IPS DF 4.7 (cell line): ENCODE results near the gene TRIAP1.

Experiments
- DNase-seq: peaks from one replicate; pipeline ENCODE4 v3.0.0-alpha.2; 2013; ENCODE audit warnings: low spot score; ENCODE audit errors: extremely low read depth

Gene TRIAP1

DNA sequence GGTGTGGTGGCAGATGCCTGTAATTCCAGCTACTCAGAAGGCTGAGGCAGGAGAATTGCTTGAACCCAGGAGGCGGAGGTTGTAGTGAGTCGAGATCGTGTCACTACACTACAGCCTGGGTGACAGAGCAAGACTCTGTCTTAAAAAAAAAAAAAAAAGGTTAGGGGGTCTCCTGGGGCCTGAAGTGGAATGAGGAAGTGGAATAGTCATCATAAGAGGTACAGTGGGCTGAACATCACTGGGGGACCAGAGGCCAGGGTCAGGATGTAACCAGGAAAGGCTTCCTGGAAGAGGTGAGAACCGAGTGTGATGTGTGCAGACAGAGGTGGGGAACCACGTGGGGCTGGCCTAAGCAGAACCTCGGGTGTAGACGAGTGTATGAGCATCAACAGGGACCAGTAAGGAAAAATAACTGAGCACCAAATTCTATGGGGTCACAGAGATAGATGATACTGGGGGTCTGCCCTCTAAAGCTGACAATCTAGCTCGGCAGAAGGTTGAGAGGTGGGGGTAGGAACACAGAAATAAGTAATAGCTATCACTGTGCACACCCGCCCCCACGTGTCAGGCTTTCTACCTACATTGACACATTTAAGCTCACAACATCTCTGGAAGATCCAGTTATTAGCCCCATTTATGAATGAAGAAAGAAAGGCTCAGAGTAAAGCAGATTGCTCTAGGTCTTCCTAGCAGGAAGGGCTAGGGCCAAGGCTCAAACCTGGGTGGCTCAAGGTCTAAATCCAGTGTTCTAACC, 13.2 kb downstream of the TRIAP1 start:
- DNase-seq: no peak

DNA sequence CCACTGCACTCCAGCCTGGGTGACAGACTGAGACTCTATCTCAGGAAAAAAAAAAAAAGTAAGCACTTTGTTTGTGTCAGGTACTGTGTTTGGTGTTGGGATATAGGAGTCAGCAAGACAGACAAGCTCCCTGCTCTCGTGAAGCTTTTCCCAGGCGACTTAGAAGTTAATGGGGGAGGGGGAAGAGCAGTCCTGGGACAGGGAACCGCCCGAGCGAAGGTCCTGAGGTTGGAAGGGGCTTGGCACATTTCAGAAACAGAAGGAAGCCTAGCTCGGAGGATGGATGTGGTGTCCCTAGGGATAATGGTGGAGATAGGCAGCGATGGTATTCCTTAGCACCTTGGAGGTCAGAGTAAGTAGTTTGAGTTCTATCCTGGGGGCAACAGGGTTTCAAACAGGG, 16.8 kb downstream of the TRIAP1 start:
- DNase-seq: no peak

DNA sequence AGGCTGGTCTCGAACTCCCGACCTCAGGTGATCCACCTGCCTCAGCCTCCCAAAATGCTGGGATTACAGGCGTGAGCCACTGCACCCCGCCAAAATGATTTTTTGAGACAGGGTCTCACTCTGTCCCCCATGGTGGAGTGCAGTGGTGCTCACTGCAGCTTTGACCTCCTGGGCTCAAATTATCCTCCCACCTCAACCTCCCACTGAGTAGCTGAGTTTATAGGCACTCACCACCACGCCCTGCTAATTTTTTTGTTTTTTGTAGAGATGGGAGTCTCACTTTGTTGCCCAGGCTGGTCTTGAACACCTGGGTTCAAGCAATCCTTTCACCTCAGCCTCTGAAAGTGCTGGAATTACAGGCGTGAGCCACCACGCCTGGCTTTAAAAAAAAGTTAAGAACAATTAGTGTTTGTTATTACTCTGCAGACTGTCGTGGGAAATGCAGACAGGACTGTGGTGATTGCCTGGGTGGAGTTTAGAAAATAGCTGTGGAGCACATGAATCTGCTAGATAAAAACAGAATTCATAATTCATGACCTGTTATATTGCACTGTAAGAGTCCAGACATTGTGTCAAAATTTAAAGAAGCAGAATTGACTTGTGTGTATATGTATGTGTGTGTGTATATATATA, 17.5 kb downstream of the TRIAP1 start:
- DNase-seq: no peak

DNA sequence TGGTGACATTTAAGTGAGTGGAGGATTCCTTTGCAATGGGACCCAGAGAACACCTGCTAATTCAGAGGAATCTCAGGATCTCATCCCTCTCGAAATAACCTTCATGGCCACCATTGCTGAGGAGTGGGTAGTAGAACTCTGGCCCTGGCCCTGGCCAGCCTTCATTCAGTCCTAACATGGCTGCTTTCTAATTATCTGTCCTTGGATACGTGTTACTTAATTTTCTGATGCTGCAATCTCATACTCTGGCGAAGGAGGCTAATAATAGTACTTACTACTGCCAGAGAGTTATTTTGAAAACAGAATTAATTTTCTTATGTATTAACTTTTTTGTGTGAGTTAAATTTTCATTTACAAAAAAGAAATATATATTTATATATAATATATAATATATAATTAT, 20.4 kb downstream of the TRIAP1 start:
- DNase-seq: no peak

DNA sequence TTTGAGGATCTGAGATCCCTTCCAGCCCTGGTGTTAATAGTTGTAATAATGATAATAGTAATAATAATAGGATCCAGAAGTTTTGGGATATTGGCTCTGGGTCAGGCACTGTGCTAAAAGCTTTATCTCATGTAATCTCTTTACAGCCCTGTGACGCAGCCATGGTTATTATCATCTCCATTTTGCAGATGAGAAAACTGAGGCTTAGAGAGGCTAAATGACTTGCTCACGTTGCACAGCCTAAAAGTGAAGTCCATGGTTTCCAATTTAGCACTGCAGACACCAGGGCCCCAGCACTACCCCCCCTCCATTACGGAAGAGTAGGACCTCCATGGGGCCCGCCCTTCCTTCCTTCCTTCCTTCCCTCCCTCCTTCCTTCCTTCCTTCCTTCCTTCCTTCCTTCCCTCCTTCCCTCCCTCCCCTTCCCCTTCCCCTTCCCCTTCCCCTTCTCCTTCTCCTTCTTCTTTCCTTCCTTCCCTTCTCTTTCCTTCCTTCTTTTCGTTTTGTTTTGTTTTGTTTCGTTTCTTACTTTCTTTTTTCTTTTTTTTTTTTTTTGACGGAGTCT, 23.2 kb downstream of the TRIAP1 start:
- no peak for DNase-seq

DNA sequence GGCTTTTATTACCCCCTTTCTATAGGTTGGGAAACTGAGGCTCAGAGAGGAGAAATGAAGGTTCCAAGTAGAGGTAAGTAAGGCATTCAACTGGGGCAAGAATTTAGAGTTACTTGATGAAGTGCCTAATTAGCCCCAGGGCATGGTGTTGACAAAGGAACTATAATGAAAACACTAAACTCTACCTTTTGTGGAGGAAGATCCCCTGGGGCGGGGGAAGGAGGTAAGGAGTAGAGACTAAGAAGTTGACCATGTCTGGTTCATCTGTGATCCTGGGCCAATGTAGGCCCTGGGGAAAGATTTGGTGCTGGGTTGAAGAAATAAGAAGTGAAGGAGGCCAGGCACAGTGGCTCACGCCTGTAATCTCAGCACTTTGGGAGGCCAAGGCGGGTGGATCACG, 24.5 kb downstream of the TRIAP1 start:
- DNase-seq: no peak

DNA sequence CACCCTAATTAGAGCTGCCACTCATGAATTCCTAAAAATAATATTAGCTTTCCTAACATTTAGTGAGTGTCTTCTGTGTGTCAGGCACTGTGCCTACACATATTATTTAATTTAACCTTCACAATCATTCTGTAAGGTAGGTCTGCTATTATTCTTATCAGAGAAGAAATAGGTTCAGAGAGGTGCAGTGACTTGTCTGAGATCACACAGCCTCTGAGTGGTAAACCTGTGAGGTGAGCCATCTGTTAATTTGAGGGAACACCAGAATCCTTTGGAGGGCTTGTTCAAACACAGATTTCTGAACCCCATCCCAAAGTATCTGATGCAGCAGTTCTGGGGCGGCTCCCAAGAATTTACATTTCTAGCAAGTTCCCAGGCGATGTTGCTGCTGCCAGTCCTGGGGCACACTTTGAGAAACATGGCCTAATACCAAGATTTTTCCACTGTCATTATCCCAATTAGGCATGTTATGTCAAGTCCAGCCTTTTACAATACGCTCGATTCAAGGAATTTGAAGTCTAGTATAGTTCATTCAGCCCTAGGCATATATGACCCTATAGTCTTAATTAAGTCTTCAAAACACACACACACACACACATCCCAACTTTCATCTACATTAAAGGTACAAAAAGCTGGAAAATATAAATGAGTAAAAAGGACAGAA, 28.1 kb downstream of the TRIAP1 start:
- no peak for DNase-seq

DNA sequence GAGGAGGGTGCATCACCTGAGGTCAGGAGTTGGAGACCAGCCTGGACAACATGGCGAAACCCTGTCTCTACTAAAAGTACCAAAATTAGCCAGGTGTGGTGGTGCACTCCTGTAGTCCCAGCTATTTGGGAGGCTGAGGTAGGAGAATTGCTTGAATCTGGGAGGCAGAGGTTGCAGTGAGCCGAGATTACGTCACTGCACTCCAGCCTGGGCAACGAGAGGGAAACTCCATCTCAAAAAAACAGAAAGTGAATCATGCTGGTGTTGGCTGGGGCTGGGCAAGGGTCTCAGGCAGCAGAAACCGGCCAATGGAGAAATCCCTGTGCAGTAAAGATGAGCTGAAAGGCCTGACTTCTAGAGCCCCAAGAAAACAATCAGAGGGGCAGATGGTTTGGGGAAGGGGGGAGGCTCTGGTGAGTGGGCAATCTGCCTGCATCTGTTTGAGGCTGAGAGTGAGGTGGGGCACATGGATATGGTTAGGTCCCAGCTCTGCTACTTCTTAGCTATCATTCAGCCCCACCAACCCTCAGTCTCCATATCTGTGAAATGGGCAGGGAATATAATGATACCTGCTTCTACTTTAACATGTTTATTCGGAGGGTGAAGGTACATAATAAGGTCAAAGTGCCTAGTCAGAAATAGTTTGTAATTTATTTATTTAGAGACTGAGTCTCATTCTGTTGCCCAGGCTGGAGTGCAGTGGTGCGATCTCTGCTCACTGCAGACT, 29.5 kb downstream of the TRIAP1 start:
- no peak for DNase-seq

DNA sequence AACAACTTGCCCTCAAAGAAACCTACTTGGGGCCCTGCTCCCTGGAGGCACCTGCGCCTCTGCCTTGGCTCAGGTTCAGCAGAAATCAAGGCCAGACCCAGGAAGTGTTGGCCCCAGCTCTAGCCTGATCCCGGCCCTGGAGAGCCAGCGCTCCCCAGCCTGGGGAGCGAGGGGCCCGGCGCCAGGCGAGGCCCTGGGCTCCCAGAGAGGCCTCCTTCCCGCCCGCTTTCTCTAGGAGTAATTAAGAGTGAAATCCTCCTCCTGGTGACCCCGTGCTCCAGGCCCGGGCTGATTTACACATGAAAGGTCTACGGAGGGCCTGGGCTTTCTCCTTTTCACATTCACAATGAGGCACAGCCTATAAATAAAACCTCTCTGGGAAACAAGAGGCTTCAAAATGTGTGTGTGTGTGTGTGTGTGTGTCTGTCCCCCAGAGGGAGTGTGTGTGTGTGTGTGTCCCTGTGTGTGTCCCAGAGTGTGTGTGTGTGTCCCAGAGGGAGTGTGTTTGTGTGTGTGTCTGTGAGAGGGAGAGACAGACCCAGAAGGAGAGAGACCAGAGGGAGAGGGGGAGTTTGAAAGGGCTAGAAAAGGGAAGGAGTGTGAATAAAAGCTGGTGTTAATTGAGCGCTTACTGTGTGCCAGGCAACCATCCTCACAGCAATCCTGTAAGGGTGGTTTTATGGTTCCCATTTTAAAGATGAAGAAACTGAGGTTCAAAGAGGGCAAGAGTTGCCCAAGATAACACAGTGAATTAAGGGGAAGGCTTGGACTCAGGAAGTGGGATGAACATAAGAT, 32.1 kb downstream of the TRIAP1 start:
- DNase-seq: peak; percentile 81

DNA sequence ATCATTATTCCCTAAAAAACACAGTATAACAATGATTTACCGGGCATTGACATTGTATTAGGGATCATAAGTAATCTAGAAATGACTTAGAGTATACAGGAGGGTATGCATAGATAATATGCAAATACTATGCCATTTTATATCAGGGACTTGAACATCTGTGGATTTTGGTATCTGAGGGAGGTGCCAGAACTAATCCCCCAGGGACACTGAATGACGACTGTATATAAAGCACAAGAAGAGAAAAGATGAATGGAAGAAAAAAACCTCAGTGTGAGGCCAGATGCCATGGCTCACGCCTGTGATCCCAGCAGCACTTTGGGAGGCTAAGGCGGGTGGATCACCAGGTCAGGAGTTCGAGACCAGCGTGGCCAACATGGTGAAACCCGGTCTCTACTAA, 33.8 kb downstream of the TRIAP1 start:
- DNase-seq: no peak

DNA sequence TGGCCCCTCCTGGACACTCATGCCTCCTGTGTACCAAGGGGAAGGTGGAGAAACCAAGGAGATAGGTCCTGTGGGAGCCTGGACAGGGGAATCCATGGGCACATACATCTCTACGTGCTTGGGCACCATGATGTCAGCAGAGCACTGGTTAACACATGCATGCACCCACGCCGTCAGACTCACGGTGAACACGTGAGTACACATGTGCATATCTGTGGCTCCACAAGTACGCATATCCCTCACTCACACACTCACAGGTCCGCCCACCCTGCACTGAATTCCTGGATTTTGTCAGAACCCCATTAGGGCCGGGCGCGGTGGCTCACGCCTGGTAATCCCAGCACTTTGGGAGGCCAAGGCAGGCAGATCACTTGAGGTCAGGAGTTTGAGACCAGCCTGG, 37.4 kb downstream of the TRIAP1 start:
- no peak for DNase-seq

DNA sequence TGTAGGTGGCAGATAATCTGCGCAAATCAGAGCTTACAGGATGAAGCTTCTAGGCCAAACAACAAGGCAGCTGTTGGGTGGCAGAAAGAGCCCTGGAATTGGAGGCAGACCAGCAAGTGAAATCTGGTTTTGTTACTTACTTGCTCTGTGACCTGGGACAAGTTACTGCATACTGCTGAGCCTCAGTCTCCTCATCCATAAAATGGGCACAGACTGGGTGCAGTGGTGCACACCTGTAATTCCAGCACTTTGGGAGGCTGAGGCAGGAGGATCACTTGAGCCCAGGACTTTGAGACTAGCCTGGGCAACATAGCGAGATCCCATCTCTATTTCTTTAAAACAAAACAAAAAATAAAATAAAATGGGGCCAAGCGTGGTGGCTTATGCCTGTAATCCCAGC, 39.6 kb downstream of the TRIAP1 start:
- no peak for DNase-seq

DNA sequence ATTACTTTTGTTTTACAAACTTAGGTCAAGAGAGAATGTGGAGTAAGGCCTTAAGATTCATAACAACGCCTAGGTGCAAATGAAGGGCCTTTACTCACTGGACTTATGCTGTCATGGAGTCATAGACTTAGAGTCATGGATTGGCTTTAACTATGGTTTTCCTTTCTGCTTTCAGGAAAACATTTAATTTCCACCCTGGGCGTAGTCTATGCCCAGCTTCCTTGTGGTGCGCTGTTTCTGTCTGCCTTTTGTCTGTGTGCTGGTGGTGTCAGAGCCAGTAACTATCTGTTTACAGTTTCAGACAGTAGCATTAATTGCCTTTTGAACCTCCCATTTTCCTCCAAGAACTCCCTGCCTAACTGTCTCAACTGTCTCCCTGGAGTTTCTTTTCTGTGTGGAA, 40.1 kb downstream of the TRIAP1 start:
- no peak for DNase-seq

DNA sequence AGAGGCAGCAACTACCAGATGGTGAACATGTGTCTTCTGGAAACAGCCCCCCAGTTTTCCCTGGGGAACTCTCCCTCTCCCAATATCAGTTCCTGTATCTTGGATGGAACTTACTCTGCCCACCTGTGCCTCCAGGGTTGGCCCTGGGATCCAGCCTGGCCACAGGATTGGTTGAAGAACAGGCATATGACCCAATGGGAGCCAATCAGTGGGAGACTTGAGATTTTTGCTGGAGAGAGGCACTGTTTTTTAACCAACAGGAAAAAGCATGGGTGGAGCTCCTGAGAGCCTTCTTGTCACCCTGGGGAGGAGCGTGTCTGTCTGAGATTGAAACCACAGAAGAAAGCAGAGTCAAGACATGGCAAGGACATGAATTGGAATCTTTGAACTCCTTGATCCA, 41.9 kb downstream of the TRIAP1 start:
- no peak for DNase-seq

DNA sequence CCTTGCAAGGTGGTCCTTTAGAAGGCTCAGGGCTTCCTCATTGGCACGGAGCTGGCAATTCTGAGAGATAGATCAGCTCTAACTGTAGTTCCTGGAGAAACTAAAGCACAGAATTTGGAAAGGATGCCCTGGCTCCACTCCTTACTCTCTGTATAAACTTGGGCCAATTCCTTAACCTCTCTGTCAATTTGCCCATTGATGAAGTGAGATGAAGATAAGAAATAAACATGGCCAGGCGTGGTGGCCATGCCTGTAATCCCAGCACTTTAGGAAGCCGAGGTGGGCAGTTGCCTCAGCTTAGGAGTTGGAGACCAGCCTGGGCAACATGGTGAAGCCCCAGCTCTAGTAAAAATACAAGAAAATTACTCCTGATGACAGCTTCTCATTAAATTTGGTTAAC, 42.3 kb downstream of the TRIAP1 start:
- no peak for DNase-seq

DNA sequence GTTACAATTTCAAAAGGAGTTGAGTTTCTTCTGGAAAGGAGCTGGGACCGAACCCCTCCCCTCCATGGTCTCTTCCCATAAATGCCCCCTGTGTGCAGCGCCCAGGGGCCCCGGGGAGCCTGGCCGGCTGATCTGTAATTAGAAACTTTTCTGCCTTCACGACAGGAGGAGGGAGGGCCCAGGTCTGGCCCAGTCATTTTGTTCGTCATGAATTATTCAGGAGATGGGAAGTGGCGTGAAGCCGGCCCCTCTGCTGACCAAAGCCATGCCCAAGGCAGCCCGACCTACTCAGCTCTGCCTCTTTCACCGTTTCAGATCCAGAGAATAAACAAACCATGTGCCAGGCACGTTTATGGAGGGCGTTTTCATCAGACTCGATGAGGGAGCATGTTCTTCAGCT, 44.0 kb downstream of the TRIAP1 start:
- no peak for DNase-seq

DNA sequence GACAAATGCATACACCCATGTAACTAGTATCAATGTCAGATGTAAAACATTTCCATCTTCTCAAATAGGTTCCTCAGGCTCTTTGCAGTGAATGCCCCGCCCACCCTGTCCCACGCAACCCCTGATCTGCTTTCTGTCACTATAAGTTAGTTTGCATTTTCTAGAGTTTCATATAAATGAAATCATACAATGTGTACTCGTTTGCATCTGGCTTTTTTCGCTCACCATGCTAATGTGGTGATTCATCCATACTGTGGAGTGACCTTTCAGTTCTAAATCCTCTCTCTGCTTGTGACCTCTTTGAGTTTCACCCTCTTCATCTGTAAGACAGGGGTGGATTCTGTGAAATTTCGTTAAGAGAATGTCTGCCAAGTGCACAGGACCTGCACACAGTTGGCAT, 46.7 kb downstream of the TRIAP1 start:
- DNase-seq: no peak

DNA sequence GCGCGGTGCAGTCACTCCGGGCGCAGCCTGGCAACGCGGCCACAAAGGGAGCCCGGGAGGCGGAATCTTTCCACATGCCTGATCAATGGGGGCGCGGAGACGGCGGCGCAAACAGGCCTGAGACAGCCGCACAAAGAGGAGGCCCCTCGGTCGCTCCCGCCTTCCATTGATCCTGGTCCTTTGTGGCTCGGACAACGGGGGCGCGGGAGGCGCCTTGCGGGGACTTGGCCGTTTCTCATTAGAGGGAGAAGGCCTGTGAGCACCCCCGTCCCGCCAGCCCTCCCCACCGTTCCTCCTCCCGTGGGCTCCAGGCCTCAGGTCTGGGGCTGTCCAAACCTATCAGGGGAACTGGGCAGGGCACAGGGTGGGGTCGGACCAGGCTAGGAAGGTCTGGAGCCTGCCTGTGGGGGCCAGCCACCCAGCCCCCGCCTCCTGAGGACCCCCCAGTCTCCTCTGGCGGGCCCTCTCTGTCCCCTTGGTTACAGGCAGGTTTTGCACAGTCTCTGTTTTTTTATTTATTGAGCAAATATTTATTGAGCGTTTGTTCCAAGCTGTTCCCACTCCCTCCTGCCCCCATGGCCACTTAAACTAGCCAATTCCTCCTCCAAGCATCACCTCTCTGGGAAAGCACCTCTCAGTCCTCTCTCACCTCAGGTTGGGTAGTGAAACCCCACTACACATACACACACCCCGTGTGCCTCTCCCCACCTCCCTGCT, 48.2 kb downstream of the TRIAP1 start:
- no peak for DNase-seq

DNA sequence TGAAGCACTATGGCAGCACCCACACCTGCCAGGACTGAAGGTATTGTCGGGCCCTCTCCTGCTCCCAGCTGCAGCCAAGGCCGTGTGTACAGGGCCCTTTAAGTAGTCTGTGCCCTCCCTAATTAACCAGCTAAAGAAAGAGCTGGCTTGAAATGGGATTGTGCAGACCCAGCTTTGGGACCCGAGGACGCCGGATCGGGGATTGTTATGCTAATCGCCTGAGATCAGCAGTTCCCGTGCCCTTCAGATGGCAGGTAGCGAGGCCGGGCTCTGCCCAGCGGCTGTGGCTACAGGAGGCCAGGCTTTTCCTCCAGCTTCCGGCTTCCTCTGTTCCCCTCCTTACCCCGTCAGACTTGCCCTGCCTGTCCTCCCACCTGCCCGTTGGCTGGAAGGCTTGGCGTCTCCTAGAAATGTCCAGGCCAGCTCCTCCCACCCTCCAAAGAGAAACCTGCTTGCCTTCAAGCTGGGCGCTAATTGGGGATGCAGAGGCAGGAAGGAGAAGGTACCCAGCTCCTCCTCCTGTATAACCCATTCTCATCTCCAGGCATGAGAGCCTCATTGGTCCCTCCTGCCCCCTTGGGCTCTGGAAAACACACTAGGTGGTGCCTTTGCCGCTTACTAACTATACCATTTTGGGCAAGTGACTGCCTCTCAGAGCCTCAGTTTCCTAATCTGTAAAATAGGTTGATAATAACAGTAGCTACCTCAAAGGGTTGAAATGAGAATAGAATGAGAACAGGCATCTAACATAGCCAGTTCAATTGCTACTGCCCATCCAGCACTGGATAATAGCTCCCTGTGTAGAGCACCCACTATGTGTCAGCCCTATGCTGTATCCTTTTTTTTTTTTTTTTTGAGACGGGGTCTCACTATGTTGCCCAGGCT, 51.5 kb downstream of the TRIAP1 start:
- peak; percentile 86 for DNase-seq
